ENCODE data around the gene TMEM30A.

DNA sequence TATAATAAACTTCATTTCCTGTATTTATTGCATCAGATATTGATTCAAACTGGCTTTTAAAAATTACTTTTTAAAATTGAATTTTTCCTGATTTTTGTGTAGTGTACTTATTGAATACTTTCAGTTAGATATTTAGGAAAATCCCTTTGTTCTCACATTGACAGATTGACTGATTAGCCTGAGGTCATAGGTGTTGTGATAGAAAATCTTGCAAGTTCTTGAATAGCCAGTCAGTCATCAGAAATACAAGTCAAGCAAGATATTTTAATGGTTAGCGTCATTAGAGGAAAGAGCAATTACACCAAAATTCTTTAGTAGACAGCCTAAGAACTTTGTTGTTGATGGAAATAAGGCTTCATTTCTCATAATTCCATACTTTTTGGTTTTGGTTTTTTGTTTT, 3.4 kb upstream of the TMEM30A start:
- TF ChIP-seq POLR2A (IDR thresholded peaks at IDR 0.05): no peak
- TF ChIP-seq, protein P1, sequence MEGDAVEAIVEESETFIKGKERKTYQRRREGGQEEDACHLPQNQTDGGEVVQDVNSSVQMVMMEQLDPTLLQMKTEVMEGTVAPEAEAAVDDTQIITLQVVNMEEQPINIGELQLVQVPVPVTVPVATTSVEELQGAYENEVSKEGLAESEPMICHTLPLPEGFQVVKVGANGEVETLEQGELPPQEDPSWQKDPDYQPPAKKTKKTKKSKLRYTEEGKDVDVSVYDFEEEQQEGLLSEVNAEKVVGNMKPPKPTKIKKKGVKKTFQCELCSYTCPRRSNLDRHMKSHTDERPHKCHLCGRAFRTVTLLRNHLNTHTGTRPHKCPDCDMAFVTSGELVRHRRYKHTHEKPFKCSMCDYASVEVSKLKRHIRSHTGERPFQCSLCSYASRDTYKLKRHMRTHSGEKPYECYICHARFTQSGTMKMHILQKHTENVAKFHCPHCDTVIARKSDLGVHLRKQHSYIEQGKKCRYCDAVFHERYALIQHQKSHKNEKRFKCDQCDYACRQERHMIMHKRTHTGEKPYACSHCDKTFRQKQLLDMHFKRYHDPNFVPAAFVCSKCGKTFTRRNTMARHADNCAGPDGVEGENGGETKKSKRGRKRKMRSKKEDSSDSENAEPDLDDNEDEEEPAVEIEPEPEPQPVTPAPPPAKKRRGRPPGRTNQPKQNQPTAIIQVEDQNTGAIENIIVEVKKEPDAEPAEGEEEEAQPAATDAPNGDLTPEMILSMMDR (IDR thresholded peaks at IDR 0.05): no peak
